Activated CD4-positive, alpha-beta T cell treated with anti-CD3 and anti-CD28 coated beads, Interleukin-2, amount 50 U/mL, for 4 hours (primary cell): ENCODE measurements around the gene JCAD.

Source experiments
- DNase-seq, 2 experiments: peaks; one replicate each; pipeline ENCODE4 v3.0.0-alpha.2; 2020

JCAD gene

GRCh38 chr10:30072068-30072467 is 12.7 kb upstream of the JCAD start:
- no peak for DNase-seq

- DNase-seq = no peak
Measured at GRCh38 chr10:30070001-30070685, 10.8 kb upstream of the JCAD start.

GRCh38 chr10:30068492-30069223 is 9.3 kb upstream of the JCAD start:
- no peak for DNase-seq

GRCh38 chr10:30063099-30063498 is 3.7 kb upstream of the JCAD start:
- no peak for DNase-seq

- DNase-seq = no peak
Measured at GRCh38 chr10:30062582-30062981, 3.2 kb upstream of the JCAD start.

- no peak for DNase-seq
Measured at GRCh38 chr10:30062090-30062489, 2.7 kb upstream of the JCAD start.

GRCh38 chr10:30058570-30059132 is 735 bp downstream of the JCAD start:
- no peak for DNase-seq

GRCh38 chr10:30057894-30058556 is 1.4 kb downstream of the JCAD start:
- DNase-seq = no peak

- no peak for DNase-seq
Measured at GRCh38 chr10:30057421-30057841, 2.0 kb downstream of the JCAD start.

- DNase-seq = no peak
Measured at GRCh38 chr10:30056767-30057355, 2.5 kb downstream of the JCAD start.

- DNase-seq = no peak
Measured at GRCh38 chr10:30056281-30056680, 3.1 kb downstream of the JCAD start.

- DNase-seq = no peak
Measured at GRCh38 chr10:30055226-30055662, 4.1 kb downstream of the JCAD start.

- no peak for DNase-seq
Measured at GRCh38 chr10:30052062-30052461, 7.3 kb downstream of the JCAD start.

GRCh38 chr10:30051220-30051619 is 8.2 kb downstream of the JCAD start:
- no peak for DNase-seq

- DNase-seq = no peak
Measured at GRCh38 chr10:30050411-30050810, 9.0 kb downstream of the JCAD start.

- DNase-seq = no peak
Measured at GRCh38 chr10:30048768-30049517, 10.4 kb downstream of the JCAD start.

- DNase-seq = no peak
Measured at GRCh38 chr10:30047924-30048531, 11.4 kb downstream of the JCAD start.

GRCh38 chr10:30047430-30047829 is 12.0 kb downstream of the JCAD start:
- no peak for DNase-seq

GRCh38 chr10:30046476-30046875 is 12.9 kb downstream of the JCAD start:
- no peak for DNase-seq

GRCh38 chr10:30045961-30046360 is 13.4 kb downstream of the JCAD start:
- no peak for DNase-seq

- no peak for DNase-seq
Measured at GRCh38 chr10:30043476-30044270, 15.7 kb downstream of the JCAD start.
